NCI-H82 (cell line): Measurements from ENCODE around the gene ADGRA1.

ENCODE experiments used
- DNase-seq: peaks from one replicate; lab custom pipeline; 2025; lab: John Stamatoyannopoulos, UW

Gene ADGRA1

GRCh38 chr10:133076274-133077038 is 11.3 kb upstream of the ADGRA1 start:
- no peak for DNase-seq

GRCh38 chr10:133079836-133080682 is 7.7 kb upstream of the ADGRA1 start:
- DNase-seq: no peak

DNA sequence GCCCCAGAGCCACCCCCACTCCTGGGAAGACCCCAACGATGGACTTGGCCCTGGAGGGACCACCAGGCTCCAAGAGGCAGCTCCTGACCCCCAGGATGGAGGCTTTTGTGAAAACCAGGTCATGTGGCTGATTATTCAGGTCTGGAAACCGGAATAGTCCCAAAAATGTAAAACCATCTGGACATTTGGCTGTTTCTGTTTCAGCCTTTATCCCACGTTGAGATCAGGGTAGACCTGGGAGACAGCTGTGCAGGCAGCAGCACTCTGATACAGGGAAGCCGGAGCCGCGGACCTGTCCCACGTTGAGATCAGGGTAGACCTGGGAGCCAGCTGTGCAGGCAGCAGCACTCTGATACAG is 7.1 kb upstream of the ADGRA1 start:
- DNase-seq: no peak

DNA sequence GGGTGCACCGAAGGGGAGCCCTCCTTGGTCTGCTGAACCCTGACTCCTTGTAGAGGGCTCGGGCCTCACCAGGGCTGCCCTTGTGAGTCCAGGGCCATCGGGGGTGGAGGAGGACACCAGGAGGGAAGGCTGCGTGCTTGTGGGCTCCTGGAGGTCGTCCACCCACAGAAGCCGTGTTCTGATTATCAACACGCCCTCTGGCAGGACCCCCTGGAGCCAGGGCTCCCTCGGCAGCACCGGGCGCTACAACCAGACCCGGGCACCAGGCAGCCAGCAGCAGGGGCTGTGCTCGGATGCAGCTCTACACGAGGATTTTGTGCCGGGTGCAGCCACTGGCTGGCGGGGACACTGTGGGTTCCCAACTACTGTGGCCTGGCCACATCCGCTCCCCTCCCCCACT is 6.1 kb upstream of the ADGRA1 start:
- DNase-seq: no peak

- DNase-seq: no peak
Measured at GRCh38 chr10:133082685-133083421, 4.9 kb upstream of the ADGRA1 start.

DNA sequence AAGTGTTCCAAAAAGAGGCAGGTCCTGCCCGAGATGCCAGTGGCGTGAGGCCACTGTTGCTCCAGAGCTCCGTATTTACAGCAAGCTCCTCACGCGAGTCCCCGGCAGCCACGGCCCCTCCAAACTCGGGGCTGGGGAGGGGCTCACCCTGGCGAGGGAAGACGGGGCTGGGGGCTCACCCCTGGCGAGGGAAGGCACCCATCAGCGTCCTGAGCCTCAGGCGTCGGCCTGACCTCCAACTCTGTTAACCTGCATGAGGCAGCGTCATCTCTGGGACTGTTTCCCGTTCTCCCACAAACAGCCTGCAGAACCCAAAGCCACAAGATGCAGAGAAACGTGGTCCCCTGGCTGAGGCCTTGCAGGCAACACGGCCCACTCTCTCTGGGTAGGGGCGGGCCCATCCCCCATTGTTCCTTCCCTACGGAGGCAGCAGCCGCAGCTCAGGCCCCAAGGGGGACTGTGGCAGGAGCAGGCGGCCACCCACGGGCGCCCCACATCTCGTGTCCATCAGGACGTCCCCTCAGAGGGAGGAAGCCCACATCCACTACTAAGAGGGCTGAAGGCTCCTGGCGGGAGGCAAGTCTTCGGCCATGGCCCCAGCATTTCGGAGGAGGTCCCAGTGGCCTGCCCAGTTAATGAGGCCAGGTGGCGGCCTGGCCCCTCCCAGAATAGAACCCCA is 4.2 kb upstream of the ADGRA1 start:
- DNase-seq: no peak

DNA sequence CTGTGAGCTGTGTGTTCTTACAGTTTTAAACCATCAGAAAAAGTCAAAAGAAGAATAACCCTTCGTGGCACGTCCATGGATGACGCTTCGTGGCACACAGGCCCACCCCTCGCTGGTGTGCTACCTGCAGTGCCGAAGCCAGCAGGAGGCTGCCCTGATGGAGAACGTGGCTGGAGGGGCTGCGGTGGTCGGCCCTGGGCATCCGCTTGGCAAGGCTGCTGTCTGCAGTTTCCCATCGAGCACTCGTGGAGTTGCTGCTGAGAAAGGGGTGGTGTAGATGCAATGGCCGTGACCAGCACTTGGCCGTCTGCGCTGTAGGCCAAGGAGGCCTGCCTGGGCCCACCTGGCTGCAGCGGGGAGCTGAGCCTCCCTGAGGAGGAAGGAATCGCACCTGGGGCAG is 3.2 kb upstream of the ADGRA1 start:
- no peak for DNase-seq

DNA sequence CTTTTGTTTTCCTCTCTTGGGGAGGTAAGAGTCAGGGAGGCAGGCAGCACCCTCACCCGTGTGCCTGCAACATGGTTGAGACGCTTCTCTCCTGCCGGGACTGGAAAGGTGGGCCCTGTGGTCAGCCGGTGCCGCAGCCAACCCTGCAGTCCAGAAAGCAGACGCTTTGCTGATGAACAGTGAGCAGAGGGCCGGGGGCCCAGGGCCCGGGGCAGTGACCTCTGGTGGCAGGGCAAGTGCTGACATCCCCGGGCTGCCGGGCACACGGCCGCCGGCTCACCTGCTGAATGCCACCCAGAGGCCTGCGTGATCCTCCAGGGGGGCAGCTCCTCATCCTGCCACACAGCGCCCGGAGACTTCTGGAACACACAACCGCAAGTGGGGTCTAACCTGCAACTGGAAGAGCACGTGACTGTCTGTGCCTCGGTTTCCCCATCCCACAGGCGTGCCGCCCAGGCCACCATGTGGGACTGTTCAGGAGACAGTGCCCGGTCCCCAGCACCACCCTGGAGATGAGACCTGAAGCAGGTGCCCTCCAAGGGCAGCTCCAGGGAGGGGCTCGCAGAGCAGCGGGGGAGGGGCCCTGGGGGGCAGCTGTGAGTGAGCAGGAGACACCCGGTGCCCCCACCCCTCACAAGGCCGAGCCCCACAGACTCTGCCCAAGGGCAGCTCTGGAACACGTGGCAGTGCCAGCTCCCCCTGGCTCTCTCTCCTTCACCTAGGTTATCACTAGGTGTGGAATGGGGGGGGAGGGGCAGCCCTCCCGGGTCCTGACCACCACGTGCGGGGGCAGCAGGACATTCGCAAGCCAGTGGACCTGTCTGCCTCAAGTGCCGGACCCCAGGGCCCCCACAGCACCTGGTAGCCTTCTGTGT is 2.2 kb upstream of the ADGRA1 start:
- no peak for DNase-seq

DNA sequence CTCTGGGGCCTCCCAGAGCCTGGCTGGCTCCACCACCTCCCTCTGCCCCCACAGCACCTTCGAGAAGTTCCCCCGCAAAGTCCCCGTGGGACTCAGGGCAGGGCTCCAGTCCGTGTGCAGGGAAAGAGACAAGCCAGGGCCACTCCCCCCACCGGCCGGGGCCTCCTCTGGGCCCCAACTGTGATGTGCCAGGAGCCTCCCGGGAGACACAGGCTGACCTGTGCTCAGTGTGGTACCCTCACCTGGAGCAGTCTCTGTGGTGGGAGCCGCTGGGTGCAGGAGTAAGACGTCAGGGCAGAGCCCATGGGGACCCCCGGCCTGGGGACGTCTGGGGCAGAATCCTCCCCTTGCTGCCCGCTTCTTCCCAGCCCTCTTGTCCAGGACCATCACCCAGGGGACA is 1.5 kb upstream of the ADGRA1 start:
- no peak for DNase-seq

GRCh38 chr10:133087045-133087678 is 562 bp upstream of the ADGRA1 start:
- DNase-seq: no peak

DNA sequence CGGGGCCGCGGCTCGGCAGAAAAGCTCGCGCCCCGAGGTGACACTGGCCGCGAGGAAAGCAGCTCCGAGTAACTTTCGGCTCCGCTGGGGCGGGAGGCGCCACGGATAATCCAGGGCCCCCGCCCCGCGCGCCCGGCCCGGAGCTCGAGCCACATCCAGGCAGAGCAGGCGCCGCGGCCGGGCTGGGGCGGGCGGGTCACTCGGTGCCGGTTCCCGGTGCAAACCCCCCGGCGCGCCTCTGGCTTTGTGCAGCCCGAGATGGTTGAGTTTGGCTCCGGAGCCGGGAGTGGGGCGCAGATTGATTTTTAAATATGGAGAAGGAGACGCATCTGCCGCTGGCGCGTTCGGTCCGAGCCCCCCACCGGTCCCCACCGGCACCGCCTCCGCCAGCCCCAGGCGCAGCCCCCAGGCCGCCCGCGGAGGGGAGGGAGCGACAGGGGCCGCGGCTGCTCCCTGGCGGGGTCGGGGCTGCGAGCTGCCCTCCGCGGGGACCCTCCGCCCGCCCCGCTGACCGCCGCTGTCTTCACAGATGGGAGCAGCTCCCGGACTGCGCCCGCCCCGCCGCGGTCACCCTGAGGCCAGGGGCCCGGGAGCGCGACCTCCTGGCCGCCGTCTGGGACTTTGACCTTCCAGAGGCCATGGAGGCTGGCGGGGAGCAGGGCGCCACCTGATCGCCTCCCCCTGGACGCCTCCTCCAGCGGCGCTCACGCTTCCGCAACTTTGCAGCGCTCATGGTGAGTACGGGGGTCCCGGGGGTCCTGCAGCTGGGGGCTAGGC is 643 bp downstream of the ADGRA1 start:
- no peak for DNase-seq

GRCh38 chr10:133088956-133089800 is 1.5 kb downstream of the ADGRA1 start:
- DNase-seq: no peak

DNA sequence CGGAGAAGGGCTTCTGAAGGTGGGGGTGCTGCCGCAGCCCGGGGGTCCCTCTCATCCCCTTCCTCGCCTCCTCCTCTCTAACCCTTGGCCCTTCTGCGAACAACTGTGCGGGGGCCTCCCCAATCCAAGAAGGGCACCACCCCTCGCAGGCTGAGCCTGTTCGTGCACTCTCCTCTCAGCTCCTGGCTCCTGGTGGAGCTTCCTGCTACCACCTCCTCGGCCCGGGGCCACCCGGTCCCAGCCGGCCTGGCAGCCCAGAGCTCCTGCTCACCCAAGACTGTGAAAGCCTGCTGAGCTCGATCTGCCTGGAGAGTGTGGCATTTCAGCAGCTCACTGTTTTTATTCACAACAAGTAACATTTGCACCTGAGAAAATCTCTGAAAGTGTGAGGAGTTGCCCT is 2.4 kb downstream of the ADGRA1 start:
- no peak for DNase-seq

DNA sequence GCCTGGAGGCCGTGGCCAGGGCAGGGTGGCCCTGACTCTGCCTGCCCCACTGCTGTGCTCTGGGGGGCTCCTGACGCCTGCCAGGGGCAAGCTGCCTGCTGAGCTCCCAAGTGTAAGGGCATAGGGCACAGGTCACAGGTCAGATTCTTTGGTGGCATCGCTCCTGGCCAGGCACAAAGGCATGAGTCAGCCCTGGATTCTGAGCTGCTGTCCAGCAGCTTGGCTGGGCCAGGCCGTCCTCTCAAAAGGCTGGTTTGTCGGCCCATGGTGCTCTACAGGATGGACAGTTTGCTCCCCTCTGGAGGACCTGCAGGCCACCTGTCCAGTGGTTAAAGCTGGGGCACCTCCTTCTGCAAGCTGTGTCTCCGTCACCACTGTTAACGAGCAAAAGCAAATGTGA is 2.9 kb downstream of the ADGRA1 start:
- DNase-seq: no peak

DNA sequence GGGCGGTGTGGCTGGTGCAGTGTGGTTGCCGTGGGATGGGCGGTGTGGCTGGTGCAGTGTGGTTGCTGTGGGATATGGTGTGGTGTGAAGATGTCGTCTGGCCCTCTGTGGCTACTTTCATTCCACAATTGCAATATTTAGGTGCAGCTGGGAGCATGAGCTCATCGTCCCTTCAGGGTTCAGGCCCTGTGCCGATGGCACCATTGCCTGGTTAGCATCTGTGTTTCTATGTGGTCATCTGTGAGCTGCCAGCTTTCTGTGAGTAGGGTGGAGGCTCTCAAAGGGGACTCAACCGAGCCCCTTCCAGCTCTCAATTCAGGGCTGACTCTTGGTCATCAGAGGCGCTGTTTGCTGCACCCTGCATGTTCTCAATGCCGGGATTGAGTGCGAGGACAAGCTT is 3.6 kb downstream of the ADGRA1 start:
- DNase-seq: no peak

GRCh38 chr10:133093291-133093690 is 5.6 kb downstream of the ADGRA1 start:
- no peak for DNase-seq

DNA sequence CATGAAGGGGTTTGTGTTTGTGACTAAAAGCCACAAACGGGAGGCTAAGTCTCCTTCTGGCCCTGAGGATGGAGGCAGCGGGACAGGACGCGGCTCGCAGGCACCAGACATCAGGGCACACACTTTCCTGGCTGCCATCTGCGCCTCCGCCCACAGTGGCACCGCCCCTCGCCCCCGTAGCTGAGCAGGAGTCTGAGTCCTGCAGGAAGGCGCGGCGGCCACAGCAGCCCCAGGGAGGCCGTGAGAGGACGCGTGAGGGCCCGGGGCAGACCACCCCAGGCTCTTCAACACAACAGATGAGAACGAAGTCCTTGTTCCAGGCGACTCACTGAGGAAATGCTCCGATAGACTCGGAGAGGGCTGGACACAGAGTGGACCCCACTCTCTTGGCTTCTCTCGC is 6.6 kb downstream of the ADGRA1 start:
- no peak for DNase-seq

DNA sequence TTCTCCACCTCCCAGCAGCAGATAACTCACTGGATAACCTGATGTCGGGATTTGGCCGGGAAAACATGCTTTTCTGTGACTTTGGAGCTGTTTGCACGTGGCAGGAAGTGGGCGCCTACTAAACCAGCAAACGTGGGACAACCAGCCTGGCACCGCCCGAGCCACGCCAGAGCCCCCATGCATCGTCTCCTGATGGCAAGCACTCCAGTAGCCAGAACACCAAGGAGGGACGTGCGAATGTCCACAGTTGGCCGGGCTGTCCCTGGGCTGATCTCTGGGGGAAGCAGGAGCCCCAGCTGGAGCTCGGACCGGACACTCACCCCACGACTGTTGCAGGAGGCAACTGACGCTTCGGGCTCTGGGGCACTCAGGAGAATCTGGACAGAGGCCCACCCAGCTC is 7.1 kb downstream of the ADGRA1 start:
- no peak for DNase-seq

- DNase-seq: no peak
Measured at GRCh38 chr10:133095586-133095985, 7.9 kb downstream of the ADGRA1 start.
